GM21717 (cell line): Measurements from ENCODE around the gene ATP7B.
"Not testable (repeated sequence)": the region's sequence is repeated elsewhere in the genome, so short reads cannot be mapped to it uniquely, and the experiment has no call there.

Source experiments
- ATAC-seq: cut with Tn5 transposase; IDR thresholded peaks from one replicate; pipeline ENCODE4 v1.9.1; 2021; ENCODE audit warnings: mild to moderate bottlenecking, moderate library complexity; ENCODE audit not compliant: unreplicated experiment

The ATP7B gene

DNA sequence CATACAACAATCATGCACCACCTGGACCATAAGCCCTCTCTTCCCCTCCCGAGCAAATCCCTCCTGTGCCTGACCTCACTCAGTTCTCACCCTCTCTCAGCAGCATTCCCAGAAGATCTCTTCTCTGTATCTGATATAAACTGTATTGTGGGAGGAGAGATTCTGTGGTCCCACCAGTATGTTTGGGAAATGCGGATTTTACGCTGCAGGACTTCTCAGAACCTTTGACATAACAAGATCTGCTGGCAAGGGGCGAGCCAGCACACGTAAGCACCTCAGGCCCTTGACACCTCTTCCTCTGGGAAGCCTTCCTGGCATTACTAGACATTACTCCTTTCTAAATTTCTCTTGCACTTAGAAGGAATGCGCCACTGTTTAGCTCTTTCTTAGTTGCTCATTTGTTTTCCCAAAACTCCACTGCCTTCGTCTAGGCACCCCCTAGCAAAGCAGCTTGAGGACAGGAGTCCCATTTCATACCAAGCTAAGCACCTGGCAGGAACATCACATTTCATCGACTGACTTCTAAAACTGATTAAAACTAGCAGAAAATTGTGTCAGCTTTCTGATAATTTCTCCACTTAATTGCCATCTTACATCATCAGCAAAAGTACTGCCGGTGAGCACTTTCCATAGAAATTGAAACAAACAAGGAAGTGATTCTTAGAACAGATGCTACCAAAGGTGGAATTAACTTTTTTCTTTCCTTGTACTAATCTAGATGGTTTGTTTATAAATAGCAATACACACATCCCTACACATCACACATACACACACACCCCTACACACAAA is 86.3 kb downstream of the ATP7B start:
- no peak for ATAC-seq

DNA sequence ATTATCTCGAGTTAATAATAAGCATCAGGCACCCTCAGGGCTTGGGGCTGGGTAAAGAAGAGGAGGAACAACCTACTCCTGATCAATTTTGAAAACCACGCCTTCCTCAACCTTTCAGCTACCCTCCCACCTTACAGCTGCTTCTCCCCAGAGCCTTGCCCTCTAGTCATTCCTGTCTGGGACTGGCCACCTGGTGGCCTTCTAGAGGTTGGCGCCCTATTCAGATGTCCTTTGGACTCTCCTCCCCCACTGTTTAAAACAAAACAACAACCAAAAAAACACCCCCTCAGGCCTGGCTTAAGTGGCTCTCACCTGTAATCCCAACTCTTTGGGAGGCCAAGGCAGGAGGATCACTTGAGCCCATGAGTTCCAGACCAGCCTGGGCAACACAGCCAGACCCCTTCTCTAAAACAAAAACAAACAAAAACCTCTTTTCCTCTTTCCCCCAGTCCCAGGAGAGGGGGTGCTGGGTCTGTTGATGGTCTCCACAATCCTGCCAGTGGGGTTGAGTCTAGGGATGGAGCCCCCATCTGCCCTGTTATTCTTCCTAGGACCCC is 87.2 kb downstream of the ATP7B start:
- ATAC-seq: no peak

DNA sequence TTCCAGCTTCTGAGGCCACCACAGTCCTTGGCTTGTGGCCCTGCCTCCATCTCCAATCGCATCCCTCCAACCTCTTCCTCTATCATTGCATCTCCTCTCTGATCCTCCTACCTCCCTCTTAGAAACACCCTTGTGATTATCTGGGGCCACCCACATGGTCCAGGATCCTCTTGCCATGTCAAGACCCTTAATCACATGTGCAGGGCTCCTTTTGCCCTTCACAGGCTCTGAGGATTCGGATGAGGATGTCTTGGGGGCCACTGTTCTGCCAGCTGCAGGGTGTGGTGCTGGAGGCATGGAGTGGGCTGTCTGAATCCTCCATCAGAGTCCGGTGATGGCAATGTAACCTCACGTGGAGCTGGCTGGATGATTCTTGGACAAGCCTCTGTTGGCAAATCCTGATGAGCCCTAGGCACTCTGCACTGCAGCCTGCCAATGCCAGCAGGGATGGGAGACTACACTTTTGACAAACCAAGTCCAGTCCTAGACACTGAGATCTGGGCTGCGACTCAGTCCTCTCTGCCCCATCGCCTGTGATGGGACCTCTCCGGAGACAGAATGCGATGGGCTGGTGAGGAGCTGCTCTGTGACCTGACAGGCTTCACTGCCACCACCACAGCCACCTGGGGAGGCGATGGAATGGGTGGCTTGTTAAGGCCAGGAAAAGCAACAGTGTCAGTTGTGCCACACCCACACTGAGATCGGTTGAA is 88.3 kb downstream of the ATP7B start:
- no peak for ATAC-seq

DNA sequence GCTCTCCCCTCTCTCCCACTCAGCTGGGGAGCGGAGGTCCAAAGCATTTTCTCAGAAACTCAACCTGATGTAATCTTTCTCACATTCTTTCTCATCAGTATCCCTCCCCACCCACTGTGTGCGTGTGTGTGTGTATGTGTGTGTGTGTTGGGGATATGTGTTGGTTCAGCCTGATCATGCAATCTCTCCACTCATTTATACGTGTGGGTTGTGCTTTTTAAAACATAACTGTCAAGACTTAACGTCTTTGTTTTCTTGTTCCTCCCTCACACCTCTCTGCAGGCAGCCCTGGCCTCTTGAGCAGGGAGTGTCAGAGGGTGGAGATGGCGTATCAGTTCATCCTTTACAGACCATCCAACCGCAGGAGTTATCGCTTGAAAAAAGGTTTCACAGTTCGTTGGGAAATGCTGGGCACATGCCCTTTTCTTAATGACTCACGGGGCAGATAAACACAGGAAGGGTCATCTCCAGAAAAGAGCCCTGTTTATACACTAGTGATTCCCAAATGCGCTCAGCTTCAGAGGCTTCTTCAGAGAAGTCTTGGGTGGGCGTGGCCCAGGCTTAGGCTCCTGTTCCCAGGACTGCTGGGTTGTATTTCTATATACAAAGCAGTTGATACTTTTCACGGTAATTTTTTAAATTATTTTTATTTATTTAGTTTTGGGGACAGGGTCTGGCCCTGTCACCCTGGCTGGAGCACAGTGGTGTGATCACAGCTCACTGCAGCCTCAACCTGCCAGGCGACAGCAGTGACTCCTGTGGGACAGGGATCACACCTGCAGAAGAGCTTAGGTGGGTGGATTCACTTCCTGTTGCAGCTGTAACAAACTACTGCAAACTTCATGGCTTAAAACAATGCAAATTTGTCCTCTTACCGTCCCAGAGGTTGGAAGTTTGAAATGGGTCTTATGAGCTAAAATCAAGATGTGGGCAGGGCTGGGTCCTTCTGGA is 89.2 kb downstream of the ATP7B start:
- ATAC-seq: no peak

DNA sequence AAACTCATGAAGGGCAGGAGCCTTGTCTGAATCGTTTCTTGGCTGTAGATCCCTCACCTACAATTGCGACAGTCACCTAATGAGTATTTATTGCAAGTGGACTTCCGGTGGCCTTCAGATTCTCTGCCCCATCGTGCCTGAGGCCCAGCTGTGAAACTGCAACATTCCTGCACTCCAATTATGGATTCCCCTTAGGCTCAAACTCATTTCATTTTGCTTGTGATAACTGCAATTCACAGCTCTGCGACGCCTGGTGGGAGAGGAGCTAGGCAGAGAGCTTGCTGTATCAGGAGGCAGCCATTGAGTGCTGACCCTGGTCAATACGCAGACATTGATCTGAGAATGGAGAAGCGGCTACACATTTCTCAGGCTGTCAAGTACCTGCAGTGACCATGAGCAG is 90.5 kb downstream of the ATP7B start:
- ATAC-seq: no peak

DNA sequence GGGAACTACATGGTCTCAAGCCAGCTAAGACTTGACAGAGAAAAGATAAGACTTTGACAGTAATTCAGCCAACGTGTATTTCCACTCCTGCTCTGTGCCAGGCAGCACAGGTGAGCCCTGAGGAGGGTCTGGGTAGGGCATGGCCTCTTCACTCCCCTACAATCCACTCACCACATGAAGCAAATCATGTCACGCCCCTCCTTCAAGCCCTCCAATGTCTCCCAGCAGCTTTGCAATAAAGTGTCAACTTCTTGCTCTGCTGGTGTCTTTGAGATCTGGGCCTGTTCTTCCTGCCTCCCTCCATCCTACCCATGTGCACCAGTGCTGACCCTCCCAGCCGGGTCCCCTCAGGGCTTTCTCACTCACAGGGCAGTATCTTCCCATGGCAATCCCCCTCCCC is 91.0 kb downstream of the ATP7B start:
- ATAC-seq: no peak

DNA sequence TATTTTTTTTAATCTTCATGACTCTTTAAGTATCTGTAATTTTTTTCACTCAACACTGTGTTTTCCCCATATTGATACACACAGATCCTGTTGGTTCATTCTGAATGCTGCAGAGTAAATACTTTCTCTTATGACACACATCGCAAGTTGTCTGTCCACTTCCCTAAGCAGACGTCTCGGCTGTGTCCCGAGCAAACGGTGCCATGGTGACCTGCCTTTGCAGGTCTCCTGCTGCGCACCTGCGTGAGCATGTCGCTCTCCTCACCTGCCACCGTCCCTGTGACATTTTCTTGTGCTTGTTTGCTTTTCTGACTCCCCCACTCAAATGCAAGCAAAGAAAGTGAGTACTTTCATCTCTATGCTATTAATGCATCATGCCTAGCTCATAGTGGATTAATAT is 91.7 kb downstream of the ATP7B start:
- no peak for ATAC-seq

DNA sequence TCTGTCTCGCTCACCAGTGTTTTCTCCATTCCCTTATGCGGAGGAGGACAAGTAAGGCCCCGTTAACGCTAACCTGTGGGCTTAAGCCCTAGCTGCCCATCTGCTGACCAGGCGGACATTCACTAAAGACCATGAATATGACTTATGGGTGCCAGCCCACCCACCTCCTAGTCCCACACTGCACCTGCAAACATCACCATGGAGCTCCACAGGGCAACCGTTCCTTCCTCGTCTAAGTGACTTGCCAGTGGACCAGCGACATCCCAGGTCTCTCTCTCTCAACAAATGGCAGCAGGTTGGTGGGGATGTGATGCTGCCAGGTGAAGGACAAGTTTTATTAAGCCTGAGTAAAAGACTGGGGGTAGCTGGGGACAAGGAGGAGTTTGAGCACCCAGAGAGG is 94.3 kb downstream of the ATP7B start:
- no peak for ATAC-seq

DNA sequence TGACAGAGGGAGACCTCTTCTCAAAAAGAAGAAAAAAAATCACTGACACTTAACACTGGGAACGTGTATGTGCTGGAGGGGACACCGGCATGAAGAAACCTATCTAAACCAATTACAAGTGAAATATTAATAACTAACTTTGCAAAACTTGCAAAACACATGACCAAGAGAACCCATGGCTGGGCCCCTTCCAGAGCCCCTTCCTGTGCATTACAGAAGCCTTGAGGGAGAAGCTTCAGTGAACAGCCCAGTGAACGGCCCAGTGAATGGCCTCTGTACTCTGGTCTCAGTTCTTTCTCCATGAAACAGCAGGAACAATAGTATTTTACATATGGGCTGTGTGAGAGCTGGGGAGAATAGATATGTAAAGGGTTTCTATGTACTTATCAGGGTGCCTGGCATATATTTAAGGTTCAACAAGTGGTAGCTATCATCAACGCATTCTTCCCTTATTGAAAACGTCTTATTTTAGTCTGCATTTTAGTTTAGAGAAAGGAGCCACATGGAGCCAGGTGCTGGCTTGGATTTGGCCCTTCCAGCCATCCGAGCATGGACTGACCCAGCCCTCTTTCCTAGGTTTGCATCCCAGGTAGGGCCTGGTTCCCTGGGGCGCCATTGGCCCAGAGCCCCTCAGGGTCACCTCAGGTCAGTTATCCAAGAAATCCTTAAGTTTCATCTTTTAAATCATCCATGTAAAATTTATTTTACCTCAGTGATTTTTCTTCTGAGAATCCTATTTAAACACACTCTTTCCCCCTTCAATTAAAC is 95.0 kb downstream of the ATP7B start:
- ATAC-seq: no peak

DNA sequence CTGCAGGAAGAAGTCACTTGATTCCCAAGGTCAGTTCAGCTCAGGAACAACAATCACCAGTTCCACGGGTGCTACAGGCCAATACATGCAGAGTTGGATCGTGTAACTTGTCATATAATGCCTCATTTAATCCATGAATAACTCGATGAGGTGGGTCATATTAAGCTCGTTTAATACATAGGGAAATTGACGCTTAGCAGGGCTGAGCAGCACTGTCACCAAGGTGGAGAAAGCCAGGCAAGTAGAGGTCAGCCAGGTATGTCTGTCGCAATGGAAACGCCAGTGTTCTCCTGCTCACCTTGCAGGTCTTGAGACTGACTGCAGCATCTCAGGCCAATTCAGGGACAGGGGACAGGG is 97.1 kb downstream of the ATP7B start:
- no peak for ATAC-seq

DNA sequence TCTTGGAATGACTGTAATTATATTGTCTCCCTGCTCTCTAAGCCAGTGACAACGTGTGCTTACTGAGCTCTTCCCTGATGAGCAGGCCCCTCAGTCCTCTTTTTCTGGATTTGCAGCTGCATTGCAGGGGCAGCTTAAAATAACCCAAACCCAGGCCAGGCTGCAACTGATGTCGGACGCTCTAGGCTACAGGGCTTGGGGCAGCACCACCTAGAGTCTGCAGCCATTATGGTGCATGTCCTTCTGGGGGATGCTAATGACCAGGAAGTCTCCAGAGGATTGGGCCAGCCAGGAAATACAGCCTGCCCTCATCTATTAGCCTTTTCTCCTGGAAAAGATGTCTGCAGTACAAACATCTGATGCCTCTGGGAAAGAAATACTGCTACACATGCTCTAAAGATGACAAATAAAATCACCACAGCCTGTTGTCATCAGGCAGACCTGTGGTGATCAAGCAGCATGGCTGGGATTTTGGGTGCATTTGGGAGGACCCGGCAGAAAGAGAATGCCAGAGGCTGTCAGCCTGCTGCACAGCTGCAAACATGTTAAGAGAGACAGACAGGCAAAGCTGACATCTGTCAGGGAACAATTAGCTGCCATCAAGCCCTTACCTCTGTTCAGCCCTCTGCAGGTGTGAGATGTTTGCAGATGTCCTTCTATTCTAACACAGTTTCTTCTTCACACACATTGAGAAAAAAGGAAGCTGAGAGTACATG is 97.7 kb downstream of the ATP7B start:
- no peak for ATAC-seq

DNA sequence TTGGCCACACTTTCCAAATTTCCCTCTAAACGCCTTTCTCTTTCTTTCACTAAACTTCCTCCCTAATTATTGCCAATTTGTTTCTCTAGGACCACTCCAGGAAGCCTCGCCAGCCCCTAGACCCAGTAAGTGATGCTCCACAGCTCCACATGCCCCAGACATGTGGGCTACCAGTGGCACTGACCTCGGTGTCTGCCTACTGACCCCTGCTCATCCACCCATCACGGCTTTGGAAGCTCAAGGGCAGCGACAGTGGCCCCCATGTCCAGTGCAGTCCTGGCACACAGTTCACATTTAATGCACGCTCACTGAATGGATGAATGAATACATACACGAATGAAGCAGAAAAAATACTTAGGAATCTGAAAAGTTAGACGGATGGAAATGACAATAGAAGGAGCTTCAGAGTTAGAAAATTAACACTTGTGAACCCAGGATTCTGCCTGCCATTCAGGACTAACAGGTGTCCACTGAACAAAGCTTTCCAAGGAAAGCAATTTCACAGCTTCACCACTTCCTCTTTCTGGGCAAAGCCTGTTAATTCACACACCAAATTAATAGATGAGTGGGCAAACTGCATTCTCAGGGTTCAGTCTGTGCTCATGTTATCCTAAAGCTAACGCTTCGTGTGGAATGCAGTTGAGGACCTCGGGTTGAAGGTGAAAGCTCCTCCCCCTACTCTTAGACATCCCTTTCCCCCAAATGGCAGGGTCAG is 98.6 kb downstream of the ATP7B start:
- no peak for ATAC-seq

DNA sequence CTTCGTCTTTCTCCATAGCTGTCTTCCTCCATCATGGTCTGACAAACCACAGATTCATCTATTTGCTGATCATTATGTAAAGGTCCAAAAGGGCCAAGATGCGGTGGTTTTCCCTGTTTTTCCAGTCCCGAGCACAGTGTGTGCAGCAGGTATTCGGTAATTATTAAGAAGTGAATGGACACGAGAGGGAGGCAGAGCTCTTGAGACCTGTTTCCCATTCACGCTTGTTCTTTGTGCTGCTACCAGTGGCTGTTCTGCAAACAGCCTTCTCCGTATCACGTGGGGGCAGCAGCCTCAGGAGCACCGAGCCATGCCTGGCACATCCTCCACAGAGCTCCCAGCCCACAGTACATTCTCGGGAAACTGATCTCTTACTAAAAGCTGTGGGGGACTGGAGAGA is 99.2 kb downstream of the ATP7B start:
- ATAC-seq: no peak

DNA sequence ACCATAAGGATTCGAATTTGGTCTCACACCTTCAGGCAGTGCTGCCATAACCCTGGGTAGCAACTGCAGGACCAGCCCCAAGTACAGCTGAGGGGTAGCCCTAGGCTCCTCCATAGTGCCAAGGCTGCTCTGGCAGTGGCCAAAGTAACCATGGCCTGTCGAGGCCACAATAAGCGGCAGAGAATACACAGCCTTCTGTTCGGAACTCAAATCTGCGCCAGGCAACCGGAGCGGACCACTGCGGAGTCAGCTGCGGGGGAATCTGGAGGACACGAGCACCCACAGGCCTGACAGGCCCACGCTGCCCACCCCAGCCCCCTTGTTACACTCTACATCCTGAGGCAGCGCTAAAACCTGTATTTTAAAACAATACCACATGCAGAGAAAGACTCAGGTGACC is 100.7 kb downstream of the ATP7B start:
- ATAC-seq: no peak

DNA sequence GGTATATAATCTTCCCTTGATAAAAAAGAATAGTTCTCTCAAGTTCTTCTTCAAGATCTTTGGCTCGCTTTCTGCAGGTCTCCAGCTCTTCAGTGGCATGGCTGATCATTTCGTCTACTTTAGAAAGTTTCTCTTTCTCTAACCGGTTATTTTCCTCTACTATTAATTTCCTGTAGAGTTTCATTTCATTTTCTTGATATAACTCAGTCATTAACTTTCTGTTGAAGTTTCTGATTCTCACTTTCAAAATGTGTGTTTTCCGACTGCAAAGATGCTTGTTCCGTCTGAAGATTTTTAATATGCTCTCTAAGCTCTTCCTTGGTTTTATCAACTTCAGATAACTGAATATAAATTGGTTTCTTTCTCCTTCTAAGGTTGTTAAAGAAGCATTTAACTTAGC is 102.0 kb downstream of the ATP7B start:
- ATAC-seq: not testable (repeated sequence)

DNA sequence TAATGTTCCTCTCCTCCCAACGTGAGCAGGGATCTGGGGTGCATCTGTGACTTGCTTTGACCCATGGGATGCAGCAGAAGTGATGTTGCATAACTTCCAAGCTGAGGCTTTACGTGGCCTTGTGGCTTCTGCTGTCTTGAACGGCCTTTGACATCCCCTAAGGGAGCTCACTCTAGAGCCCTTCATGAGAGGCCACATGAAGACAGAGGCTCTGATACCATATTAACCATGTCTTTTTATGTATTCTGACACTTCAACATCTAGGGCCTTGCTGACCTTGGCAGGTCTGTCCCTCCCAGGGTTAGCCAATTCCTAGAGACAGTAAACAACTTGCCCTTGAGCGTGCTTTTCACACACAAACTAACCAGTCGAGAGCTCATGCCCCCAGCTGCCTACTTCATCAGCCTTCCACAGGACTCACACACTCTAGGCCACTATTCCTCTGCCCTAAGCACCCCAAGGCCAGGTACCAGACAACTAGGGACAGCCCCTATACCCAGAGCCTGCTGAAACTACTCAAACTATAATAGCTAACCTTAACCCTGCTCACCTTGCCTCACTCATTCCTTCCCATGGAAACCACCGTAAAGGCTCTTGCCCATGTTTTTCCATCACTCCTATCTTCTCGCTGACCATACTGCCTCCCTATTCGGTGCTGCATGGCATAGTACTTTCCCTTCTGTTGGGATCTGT is 104.1 kb downstream of the ATP7B start:
- no peak for ATAC-seq

DNA sequence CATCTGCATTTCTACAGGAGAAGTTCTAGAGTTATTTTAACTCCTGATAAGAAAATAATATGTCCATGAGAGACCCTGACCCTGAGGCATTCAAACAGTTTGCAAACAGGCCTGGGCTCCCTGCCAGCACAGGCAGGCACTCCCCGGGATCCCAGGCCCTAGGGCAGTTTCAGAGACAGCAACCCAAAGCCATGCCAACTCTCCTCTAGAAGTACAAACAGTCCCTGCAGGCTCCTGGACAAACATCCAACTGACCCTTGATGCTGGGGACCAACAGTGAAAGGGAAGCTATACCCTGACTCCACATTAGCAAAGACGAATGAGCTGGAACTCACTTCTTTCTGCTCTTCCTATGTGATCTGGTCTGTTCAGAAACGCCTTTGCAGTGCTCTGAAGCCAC is 104.7 kb downstream of the ATP7B start:
- no peak for ATAC-seq

DNA sequence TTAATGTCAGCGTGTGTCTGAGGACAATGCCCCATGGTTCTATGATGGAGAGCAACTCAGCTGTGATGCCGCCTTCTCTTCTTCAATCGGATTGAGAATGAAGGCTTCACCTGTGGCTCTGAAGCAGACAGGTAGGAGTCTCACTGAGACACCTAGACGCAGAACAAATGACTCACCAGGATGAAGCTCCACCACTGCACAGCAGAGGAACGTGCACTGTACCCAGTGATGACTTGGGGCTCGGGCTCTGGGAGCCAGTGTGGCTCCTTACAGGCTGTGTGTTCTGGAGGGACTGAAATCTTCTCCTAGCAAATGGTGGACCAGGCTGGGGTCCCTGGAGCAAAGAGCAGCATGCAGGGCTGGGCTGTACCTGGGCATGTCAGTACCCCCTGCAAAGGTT is 105.5 kb downstream of the ATP7B start:
- ATAC-seq: no peak

DNA sequence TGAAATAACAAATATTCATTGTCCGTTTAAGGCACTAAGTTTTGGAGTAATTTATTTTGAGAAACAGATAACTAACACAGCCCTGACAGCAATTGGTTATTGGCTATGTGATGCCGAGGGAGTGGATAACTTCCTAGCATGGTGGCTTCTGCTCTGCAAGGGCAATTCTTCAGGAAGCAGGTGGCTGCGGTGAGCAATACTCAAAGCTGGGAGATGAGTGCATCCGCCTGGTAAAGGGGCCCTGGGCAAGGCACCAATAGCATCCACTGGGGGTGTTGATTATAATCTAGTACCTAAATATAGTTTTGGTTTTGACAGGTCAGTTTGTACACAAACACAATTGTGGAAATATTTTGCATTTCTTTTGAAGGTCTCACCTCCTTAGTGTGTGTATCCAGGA is 108.5 kb downstream of the ATP7B start:
- ATAC-seq: no peak
